Suprapubic skin (tissue), 4 donors: ENCODE results near the gene VANGL2. TPM values are rescaled to one million over a fixed set of nuclear protein-coding genes. Genes with fewer than 3 reads are reported as not detected.

ENCODE experiments used
- DNase-seq, 2 donors: peaks; one replicate each; pipeline ENCODE4 v3.0.0-alpha.2; 2019; ENCODE audit warnings: low spot score in 2 of 2
- H3K27ac ChIP-seq: fragments of 200-600 bp; sonication (generic); one replicate; pipeline ENCODE4 v1.5.1; 2019
- H3K27me3 ChIP-seq: fragments of 200-600 bp; sonication (generic); one replicate; pipeline ENCODE4 v1.5.1; 2019
- H3K36me3 ChIP-seq: fragments of 200-600 bp; sonication (generic); one replicate; pipeline ENCODE4 v1.5.1; 2019
- H3K4me1 ChIP-seq: fragments of 200-600 bp; sonication (generic); one replicate; pipeline ENCODE4 v1.5.1; 2019
- H3K4me3 ChIP-seq: fragments of 200-600 bp; sonication (generic); one replicate; pipeline ENCODE4 v1.5.1; 2019; ENCODE audit warnings: mild to moderate bottlenecking
- H3K9me3 ChIP-seq: fragments of 200-600 bp; sonication (generic); one replicate; pipeline ENCODE4 v1.5.1; 2019
- CTCF ChIP-seq, 2 donors: fragments of 200-600 bp in 1 of 2; fragments of 450-650 bp in 1 of 2; sonication (generic) in 1 of 2; IDR thresholded peaks; one replicate each; pipeline ENCODE4 v1.5.1; 2016 to 2019; ENCODE audit warnings: antibody characterized with exemption in 2 of 2, mild to moderate bottlenecking in 1 of 2, moderate library complexity in 1 of 2
- EP300 ChIP-seq: sonication (generic); formaldehyde crosslinking; IDR thresholded peaks from one replicate; pipeline ENCODE4 v1.6.1; 2017; ENCODE audit warnings: antibody characterized with exemption
- POLR2A ChIP-seq, 2 donors: fragments of 450-650 bp; IDR thresholded peaks; one replicate each; pipeline ENCODE4 v1.6.1; 2017; ENCODE audit warnings: antibody characterized with exemption in 2 of 2, mild to moderate bottlenecking in 2 of 2, moderate library complexity in 2 of 2
- POLR2AphosphoS5 ChIP-seq, 3 donors: sonication (generic); formaldehyde crosslinking; IDR thresholded peaks; one replicate each; pipeline ENCODE4 v1.6.1; 2017; ENCODE audit warnings: antibody characterized with exemption in 3 of 3
- WGBS: methylation state at CpG from one replicate; pipeline ENCODE4 v1.1.5; 2018; 5-methylcytosine and 5-hydroxymethylcytosine counted together
- total RNA-seq, 4 donors: library from RNA; depleted of rRNA; stranded (reverse); fragments of >200 nt; gene quantifications; one replicate each; pipeline ENCODE4 v1.1.0, GENCODE V29; 2016

VANGL2 gene
- total RNA-seq = 10 to 100 TPM; 18.7 to 39.7 (median 28.1) TPM

GRCh38 chr1:160400223-160400645, at the start of gene VANGL2:
VANGL2 (plus strand) TSS chr1:160400564; CDS start chr1:160415838, 15,274 bp downstream.
- Histone ChIP-seq H3K4me3 (peak within 1 kb of the TSS; percentile 71), H3K27me3 (peaks cover 4% of the 10 kb centered on the region), H3K27ac (peak within 1 kb of the TSS; percentile 86), H3K4me1 (peaks cover 44% of the 10 kb centered on the region), H3K36me3 (no peaks in the 10 kb centered on the region), H3K9me3 (no peaks in the 10 kb centered on the region)
- WGBS = 4% methylated on average over 5 of the region's 34 CpGs
- peak in 1 of 3 donors; percentile 9 for TF ChIP-seq POLR2AphosphoS5 (IDR thresholded peaks at IDR 0.05)
- TF ChIP-seq CTCF (IDR thresholded peaks at IDR 0.05) = no peak
- no peak for DNase-seq

GRCh38 chr1:160351629-160352028, 48.7 kb upstream of the VANGL2 start:
- H3K4me1 ChIP-seq = no peaks in the 10 kb centered on the region

GRCh38 chr1:160352555-160352954, 47.8 kb upstream of the VANGL2 start:
- Histone ChIP-seq H3K4me1 (no peaks in the 10 kb centered on the region), H3K27ac (no peak overlapping the region), H3K9me3 (no peaks in the 10 kb centered on the region), H3K27me3 (no peaks in the 10 kb centered on the region), H3K36me3 (peaks cover 99% of the 10 kb centered on the region), H3K4me3 (no peak overlapping the region)
- no peak for DNase-seq
- 87% methylated on average over 8 of the region's 8 CpGs for WGBS
- no peak for TF ChIP-seq POLR2AphosphoS5 (IDR thresholded peaks at IDR 0.05)
- no peak for TF ChIP-seq POLR2A (IDR thresholded peaks at IDR 0.05)
- no peak for TF ChIP-seq EP300
- TF ChIP-seq CTCF (IDR thresholded peaks at IDR 0.05) = no peak

More at GRCh38 chr1:160351629-160352028, 48.7 kb upstream of the VANGL2 start:
- Histone ChIP-seq H3K27me3 (no peaks in the 10 kb centered on the region), H3K9me3 (no peaks in the 10 kb centered on the region), H3K27ac (no peak overlapping the region), H3K4me3 (no peak overlapping the region), H3K36me3 (peaks cover 93% of the 10 kb centered on the region)
- 77% methylated on average over 4 of the region's 4 CpGs for WGBS
- TF ChIP-seq POLR2AphosphoS5 (IDR thresholded peaks at IDR 0.05) (no peak), CTCF (IDR thresholded peaks at IDR 0.05) (no peak), EP300 (no peak), POLR2A (IDR thresholded peaks at IDR 0.05) (no peak)
- no peak for DNase-seq

GRCh38 chr1:160353223-160353622, 47.1 kb upstream of the VANGL2 start:
- H3K36me3 ChIP-seq = peaks cover 100% of the 10 kb centered on the region
- H3K4me3 ChIP-seq = no peak overlapping the region
- WGBS = 100% methylated on average over 2 of the region's 2 CpGs
- no peak for DNase-seq
- H3K27me3 ChIP-seq = no peaks in the 10 kb centered on the region
- no peak overlapping the region for H3K27ac ChIP-seq
- no peaks in the 10 kb centered on the region for H3K9me3 ChIP-seq
- H3K4me1 ChIP-seq = no peaks in the 10 kb centered on the region
- no peak for TF ChIP-seq EP300
- TF ChIP-seq POLR2A (IDR thresholded peaks at IDR 0.05) = no peak
- TF ChIP-seq POLR2AphosphoS5 (IDR thresholded peaks at IDR 0.05) = no peak
- TF ChIP-seq CTCF (IDR thresholded peaks at IDR 0.05) = no peak

- H3K4me3 ChIP-seq = no peak overlapping the region
- H3K27ac ChIP-seq = no peak overlapping the region
- no peaks in the 10 kb centered on the region for H3K9me3 ChIP-seq
- no peaks in the 10 kb centered on the region for H3K4me1 ChIP-seq
- no peaks in the 10 kb centered on the region for H3K27me3 ChIP-seq
- DNase-seq = no peak
- TF ChIP-seq CTCF (IDR thresholded peaks at IDR 0.05) (peak in 1 of 2 donors; percentile 36), POLR2A (IDR thresholded peaks at IDR 0.05) (no peak), EP300 (no peak), POLR2AphosphoS5 (IDR thresholded peaks at IDR 0.05) (no peak)
- H3K36me3 ChIP-seq = peaks cover 97% of the 10 kb centered on the region
- WGBS = 79% methylated on average over 4 of the region's 5 CpGs
These were observed 45.9 kb upstream of the VANGL2 start for GRCh38 chr1:160354388-160354985.
